ENCODE results near the gene C9orf152. TPM values are rescaled to one million over a fixed set of nuclear protein-coding genes. Genes with fewer than 3 reads are reported as not detected.

The C9orf152 gene
- total and polyA plus RNA-seq, 2 experiments from 2014 or later, result not detected

- TF ChIP-seq REST (IDR thresholded peaks at IDR 0.05; ENCODE audit: unreplicated experiment), result no peak
Observed at GRCh38 chr9:110199643-110200042, 8.3 kb downstream of the C9orf152 start (continued).

DNA sequence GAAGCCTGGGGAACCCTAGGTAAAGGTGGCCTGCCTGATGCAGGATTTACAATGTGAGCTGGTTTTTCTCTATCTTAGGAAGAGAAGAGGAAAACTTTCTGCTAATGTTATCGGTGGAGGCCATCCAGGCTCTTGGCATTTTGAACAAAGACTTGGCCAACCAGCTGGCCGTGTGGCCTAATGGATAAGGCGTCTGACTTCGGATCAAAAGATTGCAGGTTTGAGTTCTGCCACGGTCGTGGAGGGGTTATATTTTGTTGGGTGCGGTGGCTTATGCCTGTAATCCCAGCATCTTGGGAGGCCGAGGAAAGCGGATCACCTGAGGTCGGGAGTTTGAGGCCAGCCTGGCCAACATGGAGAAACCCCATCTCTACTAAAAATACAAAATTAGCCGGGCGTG is 9.6 kb downstream of the C9orf152 start:
- Mint-ChIP-seq H3K9me3 (no peaks in the 10 kb centered on the region), H3K27me3 (ENCODE audit: insufficient read depth, low read depth, poor library complexity) (peaks cover 3% of the 10 kb centered on the region), H3K36me3 (ENCODE audit: low read depth) (no peaks in the 10 kb centered on the region), H3K27ac (no peak overlapping the region), H3K4me3 (no peak overlapping the region), H3K4me1 (0 out of 3 replicates have a peak, but pooled peaks cover 3% of the 10 kb centered on the region)
- no peaks in the 10 kb centered on the region for H3K9me2 ChIP-seq (ENCODE audit: insufficient read depth)
- H3K27ac ChIP-seq (ENCODE audit: low read depth), result no peak overlapping the region
- H3K79me2 ChIP-seq (replicated peaks; ENCODE audit: insufficient read depth), result no peaks in the 10 kb centered on the region
- H3F3A ChIP-seq (replicated peaks; ENCODE audit: low read depth), result no peaks in the 10 kb centered on the region
- no peaks in the 10 kb centered on the region for H3K27me3 ChIP-seq (ENCODE audit: insufficient read depth)
- no peak overlapping the region for H3K4me2 ChIP-seq
- DNase-seq (ENCODE audit: low spot score), result no peak
- H3K4me3 ChIP-seq, result no peak overlapping the region
- ATAC-seq, result no peak
- no peaks in the 10 kb centered on the region for H3K4me1 ChIP-seq (ENCODE audit: insufficient read depth)
- TF ChIP-seq EZH2phosphoT487 (IDR thresholded peaks at IDR 0.05; ENCODE audit: unreplicated experiment) (no peak), STAT1 (IDR thresholded peaks at IDR 0.05; ENCODE audit: unreplicated experiment) (no peak), JUNB (IDR thresholded peaks at IDR 0.05; ENCODE audit: unreplicated experiment) (no peak), ZNF114 (CRISPR knock-in tag; IDR thresholded peaks at IDR 0.05) (no peak), ZNF331 (CRISPR knock-in tag; IDR thresholded peaks at IDR 0.05; ENCODE audit: low read depth) (no peak), POLR2AphosphoS5 (IDR thresholded peaks at IDR 0.05; ENCODE audit: low read depth) (no peak), REST (IDR thresholded peaks at IDR 0.05; ENCODE audit: unreplicated experiment) (no peak), EZH2 (IDR thresholded peaks at IDR 0.05; ENCODE audit: low read depth, unreplicated experiment) (no peak)
- TF ChIP-seq, protein P1, sequence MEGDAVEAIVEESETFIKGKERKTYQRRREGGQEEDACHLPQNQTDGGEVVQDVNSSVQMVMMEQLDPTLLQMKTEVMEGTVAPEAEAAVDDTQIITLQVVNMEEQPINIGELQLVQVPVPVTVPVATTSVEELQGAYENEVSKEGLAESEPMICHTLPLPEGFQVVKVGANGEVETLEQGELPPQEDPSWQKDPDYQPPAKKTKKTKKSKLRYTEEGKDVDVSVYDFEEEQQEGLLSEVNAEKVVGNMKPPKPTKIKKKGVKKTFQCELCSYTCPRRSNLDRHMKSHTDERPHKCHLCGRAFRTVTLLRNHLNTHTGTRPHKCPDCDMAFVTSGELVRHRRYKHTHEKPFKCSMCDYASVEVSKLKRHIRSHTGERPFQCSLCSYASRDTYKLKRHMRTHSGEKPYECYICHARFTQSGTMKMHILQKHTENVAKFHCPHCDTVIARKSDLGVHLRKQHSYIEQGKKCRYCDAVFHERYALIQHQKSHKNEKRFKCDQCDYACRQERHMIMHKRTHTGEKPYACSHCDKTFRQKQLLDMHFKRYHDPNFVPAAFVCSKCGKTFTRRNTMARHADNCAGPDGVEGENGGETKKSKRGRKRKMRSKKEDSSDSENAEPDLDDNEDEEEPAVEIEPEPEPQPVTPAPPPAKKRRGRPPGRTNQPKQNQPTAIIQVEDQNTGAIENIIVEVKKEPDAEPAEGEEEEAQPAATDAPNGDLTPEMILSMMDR (conservative IDR thresholded peaks at IDR 0.05; ENCODE audit: low read depth in 2 of 2), result no peak
- TF ChIP-seq, protein P2, sequence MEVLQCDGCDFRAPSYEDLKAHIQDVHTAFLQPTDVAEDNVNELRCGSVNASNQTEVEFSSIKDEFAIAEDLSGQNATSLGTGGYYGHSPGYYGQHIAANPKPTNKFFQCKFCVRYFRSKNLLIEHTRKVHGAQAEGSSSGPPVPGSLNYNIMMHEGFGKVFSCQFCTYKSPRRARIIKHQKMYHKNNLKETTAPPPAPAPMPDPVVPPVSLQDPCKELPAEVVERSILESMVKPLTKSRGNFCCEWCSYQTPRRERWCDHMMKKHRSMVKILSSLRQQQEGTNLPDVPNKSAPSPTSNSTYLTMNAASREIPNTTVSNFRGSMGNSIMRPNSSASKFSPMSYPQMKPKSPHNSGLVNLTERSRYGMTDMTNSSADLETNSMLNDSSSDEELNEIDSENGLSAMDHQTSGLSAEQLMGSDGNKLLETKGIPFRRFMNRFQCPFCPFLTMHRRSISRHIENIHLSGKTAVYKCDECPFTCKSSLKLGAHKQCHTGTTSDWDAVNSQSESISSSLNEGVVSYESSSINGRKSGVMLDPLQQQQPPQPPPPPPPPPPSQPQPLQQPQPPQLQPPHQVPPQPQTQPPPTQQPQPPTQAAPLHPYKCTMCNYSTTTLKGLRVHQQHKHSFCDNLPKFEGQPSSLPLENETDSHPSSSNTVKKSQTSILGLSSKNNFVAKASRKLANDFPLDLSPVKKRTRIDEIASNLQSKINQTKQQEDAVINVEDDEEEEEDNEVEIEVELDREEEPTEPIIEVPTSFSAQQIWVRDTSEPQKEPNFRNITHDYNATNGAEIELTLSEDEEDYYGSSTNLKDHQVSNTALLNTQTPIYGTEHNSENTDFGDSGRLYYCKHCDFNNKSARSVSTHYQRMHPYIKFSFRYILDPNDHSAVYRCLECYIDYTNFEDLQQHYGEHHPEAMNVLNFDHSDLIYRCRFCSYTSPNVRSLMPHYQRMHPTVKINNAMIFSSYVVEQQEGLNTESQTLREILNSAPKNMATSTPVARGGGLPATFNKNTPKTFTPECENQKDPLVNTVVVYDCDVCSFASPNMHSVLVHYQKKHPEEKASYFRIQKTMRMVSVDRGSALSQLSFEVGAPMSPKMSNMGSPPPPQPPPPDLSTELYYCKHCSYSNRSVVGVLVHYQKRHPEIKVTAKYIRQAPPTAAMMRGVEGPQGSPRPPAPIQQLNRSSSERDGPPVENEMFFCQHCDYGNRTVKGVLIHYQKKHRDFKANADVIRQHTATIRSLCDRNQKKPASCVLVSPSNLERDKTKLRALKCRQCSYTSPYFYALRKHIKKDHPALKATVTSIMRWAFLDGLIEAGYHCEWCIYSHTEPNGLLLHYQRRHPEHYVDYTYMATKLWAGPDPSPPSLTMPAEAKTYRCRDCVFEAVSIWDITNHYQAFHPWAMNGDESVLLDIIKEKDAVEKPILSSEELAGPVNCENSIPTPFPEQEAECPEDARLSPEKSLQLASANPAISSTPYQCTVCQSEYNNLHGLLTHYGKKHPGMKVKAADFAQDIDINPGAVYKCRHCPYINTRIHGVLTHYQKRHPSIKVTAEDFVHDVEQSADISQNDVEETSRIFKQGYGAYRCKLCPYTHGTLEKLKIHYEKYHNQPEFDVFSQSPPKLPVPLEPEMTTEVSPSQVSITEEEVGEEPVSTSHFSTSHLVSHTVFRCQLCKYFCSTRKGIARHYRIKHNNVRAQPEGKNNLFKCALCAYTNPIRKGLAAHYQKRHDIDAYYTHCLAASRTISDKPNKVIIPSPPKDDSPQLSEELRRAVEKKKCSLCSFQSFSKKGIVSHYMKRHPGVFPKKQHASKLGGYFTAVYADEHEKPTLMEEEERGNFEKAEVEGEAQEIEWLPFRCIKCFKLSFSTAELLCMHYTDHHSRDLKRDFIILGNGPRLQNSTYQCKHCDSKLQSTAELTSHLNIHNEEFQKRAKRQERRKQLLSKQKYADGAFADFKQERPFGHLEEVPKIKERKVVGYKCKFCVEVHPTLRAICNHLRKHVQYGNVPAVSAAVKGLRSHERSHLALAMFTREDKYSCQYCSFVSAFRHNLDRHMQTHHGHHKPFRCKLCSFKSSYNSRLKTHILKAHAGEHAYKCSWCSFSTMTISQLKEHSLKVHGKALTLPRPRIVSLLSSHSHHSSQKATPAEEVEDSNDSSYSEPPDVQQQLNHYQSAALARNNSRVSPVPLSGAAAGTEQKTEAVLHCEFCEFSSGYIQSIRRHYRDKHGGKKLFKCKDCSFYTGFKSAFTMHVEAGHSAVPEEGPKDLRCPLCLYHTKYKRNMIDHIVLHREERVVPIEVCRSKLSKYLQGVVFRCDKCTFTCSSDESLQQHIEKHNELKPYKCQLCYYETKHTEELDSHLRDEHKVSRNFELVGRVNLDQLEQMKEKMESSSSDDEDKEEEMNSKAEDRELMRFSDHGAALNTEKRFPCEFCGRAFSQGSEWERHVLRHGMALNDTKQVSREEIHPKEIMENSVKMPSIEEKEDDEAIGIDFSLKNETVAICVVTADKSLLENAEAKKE (CRISPR knock-in tag; IDR thresholded peaks at IDR 0.05), result no peak
- no peak overlapping the region for H2AFZ ChIP-seq
- no peaks in the 10 kb centered on the region for H4K20me1 ChIP-seq (replicated peaks; ENCODE audit: insufficient read depth)
- no peaks in the 10 kb centered on the region for H3K36me3 ChIP-seq (ENCODE audit: insufficient read depth)
